SK-N-SH treated with all-trans-retinoic acid at 6 μM for 48 hours (cell line): Measurements from ENCODE around the gene WTAP.

ENCODE experiments used
- ATAC-seq: fragments of 200-7000 bp; cut with Tn5 transposase; 3 replicates; pipeline ENCODE4 v1.9.1; 2020; ENCODE audit warnings: mild to moderate bottlenecking, moderate library complexity
- ARNTL ChIP-seq: fragments of 450-650 bp; formaldehyde crosslinking; IDR thresholded peaks from 2 replicates; pipeline ENCODE4 v1.5.0; 2020; ENCODE audit warnings: low read depth, mild to moderate bottlenecking, moderate library complexity, borderline replicate concordance
- BACH2 ChIP-seq: fragments of 250-450 bp; sonication (Bioruptor Pico); IDR thresholded peaks from 2 replicates; pipeline ENCODE4 v1.9.0; 2021; ENCODE audit warnings: mild to moderate bottlenecking, borderline replicate concordance
- CSDC2 ChIP-seq: fragments of 250-450 bp; sonication (Bioruptor Pico); IDR thresholded peaks from 2 replicates; pipeline ENCODE4 v1.5.0; 2020; ENCODE audit warnings: mild to moderate bottlenecking, moderate library complexity
- CSRNP3 ChIP-seq: fragments of 250-450 bp; sonication (Bioruptor Pico); IDR thresholded peaks from 2 replicates; pipeline ENCODE4 v1.5.1; 2021; ENCODE audit warnings: mild to moderate bottlenecking, moderate library complexity
- ESRRG ChIP-seq: fragments of 250-450 bp; sonication (Bioruptor Pico); IDR thresholded peaks from 2 replicates; pipeline ENCODE4 v1.6.1; 2021; ENCODE audit warnings: mild to moderate bottlenecking
- GLIS3 ChIP-seq: fragments of 250-450 bp; sonication (Bioruptor Pico); IDR thresholded peaks from 2 replicates; pipeline ENCODE4 v1.5.0; 2020; ENCODE audit warnings: mild to moderate bottlenecking, moderate library complexity
- ISL1 ChIP-seq: fragments of 250-450 bp; sonication (Bioruptor Pico); IDR thresholded peaks from 2 replicates; pipeline ENCODE4 v2.1.2; 2022; ENCODE audit warnings: mild to moderate bottlenecking, moderate library complexity
- OSR1 ChIP-seq: fragments of 250-450 bp; sonication (Bioruptor Pico); IDR thresholded peaks from 2 replicates; pipeline ENCODE4 v1.8.0; 2022; ENCODE audit warnings: moderate library complexity, mild to moderate bottlenecking, inconsistent platforms
- PPARA ChIP-seq: fragments of 250-450 bp; sonication (Bioruptor Pico); IDR thresholded peaks from 2 replicates; pipeline ENCODE4 v1.5.0; 2020; ENCODE audit warnings: mild to moderate bottlenecking, borderline replicate concordance
- RARB ChIP-seq: fragments of 250-450 bp; sonication (Bioruptor Pico); IDR thresholded peaks from 2 replicates; pipeline ENCODE4 v1.8.0; 2021; ENCODE audit warnings: mild to moderate bottlenecking, moderate library complexity
- SNAI2 ChIP-seq: fragments of 250-450 bp; sonication (Bioruptor Pico); IDR thresholded peaks from 2 replicates; pipeline ENCODE4 v1.5.0; 2020; ENCODE audit warnings: mild to moderate bottlenecking, moderate library complexity
- TCF4 ChIP-seq: fragments of 250-450 bp; sonication (Bioruptor Pico); IDR thresholded peaks from 2 replicates; pipeline ENCODE4 v1.8.0; 2021; ENCODE audit warnings: mild to moderate bottlenecking, moderate library complexity, borderline replicate concordance
- TOX ChIP-seq: fragments of 250-450 bp; sonication (Bioruptor Pico); IDR thresholded peaks from 2 replicates; pipeline ENCODE4 v1.8.0; 2021; ENCODE audit warnings: mild to moderate bottlenecking, moderate library complexity, borderline replicate concordance
- TSHZ2 ChIP-seq: fragments of 250-450 bp; sonication (Bioruptor Pico); IDR thresholded peaks from 2 replicates; pipeline ENCODE4 v1.5.0; 2020; ENCODE audit warnings: mild to moderate bottlenecking, moderate library complexity
- ZC3H10 ChIP-seq: fragments of 250-450 bp; sonication (Bioruptor Pico); IDR thresholded peaks from 2 replicates; pipeline ENCODE4 v1.5.1; 2021; ENCODE audit warnings: mild to moderate bottlenecking, moderate library complexity
- ZFP3 ChIP-seq: fragments of 250-450 bp; sonication (Bioruptor Pico); IDR thresholded peaks from 2 replicates; pipeline ENCODE4 v1.5.0; 2020; ENCODE audit warnings: mild to moderate bottlenecking, moderate library complexity
- ZFP30 ChIP-seq: fragments of 450-650 bp; formaldehyde crosslinking; IDR thresholded peaks from 2 replicates; pipeline ENCODE4 v1.5.0; 2022; ENCODE audit warnings: mild to moderate bottlenecking, moderate library complexity
- ZNF565 ChIP-seq: fragments of 450-650 bp; formaldehyde crosslinking; conservative IDR thresholded peaks from 2 replicates; pipeline ENCODE4 v1.5.0; 2020; ENCODE audit warnings: low read depth, mild to moderate bottlenecking, moderate library complexity
- ZNF70 ChIP-seq: fragments of 450-650 bp; formaldehyde crosslinking; IDR thresholded peaks from 2 replicates; pipeline ENCODE4 v1.5.0; 2020; ENCODE audit warnings: mild to moderate bottlenecking, moderate library complexity
- ZNF8 ChIP-seq: fragments of 450-650 bp; formaldehyde crosslinking; IDR thresholded peaks from 2 replicates; pipeline ENCODE4 v1.5.0; 2020; ENCODE audit warnings: mild to moderate bottlenecking, moderate library complexity
- TF ChIP-seq, protein P1 (sequence below): fragments of 250-450 bp; sonication (Bioruptor Pico); IDR thresholded peaks from 2 replicates; pipeline ENCODE4 v1.8.0; 2021; ENCODE audit warnings: low read depth, mild to moderate bottlenecking, moderate library complexity, borderline replicate concordance
- TF ChIP-seq, protein P2 (sequence below): fragments of 250-450 bp; sonication (Bioruptor Pico); IDR thresholded peaks from 2 replicates; pipeline ENCODE4 v1.5.1; 2020; ENCODE audit warnings: low read depth, mild to moderate bottlenecking, moderate library complexity
- TF ChIP-seq, protein P3 (sequence below): fragments of 250-450 bp; sonication (Bioruptor Pico); IDR thresholded peaks from 2 replicates; pipeline ENCODE4 v1.8.0; 2020; ENCODE audit warnings: mild to moderate bottlenecking, moderate library complexity, borderline replicate concordance

The WTAP gene

DNA sequence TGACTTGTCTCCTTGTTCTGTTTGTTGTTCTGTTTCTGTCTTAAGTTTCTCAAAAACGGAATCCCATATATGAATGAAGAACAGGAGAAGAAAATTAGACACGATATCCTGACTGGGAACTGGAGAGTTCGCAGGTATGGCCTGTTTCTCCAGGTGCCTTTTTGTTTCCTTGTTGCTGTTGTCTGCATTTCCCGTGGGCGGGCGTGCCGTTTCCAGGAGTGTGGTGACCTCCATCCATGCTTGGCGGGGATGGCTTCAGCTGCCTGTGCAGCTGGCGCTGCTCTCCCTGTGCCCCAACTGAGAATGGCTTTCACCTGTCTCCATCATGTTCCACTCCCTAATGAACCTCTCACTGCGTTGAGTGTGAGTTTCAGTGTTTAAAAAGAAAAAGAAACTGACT, 77.2 kb downstream of the WTAP start:
- no peak for ATAC-seq
- TF ChIP-seq OSR1 (CRISPR knock-in tag) (no peak), CSRNP3 (CRISPR knock-in tag) (no peak), RARB (no peak), GLIS3 (CRISPR knock-in tag) (no peak), ZFP30 (no peak), TCF4 (CRISPR knock-in tag) (no peak), ZNF565 (CRISPR knock-in tag) (no peak), SNAI2 (CRISPR knock-in tag) (no peak), ZFP3 (no peak)
- TF ChIP-seq, protein P1, sequence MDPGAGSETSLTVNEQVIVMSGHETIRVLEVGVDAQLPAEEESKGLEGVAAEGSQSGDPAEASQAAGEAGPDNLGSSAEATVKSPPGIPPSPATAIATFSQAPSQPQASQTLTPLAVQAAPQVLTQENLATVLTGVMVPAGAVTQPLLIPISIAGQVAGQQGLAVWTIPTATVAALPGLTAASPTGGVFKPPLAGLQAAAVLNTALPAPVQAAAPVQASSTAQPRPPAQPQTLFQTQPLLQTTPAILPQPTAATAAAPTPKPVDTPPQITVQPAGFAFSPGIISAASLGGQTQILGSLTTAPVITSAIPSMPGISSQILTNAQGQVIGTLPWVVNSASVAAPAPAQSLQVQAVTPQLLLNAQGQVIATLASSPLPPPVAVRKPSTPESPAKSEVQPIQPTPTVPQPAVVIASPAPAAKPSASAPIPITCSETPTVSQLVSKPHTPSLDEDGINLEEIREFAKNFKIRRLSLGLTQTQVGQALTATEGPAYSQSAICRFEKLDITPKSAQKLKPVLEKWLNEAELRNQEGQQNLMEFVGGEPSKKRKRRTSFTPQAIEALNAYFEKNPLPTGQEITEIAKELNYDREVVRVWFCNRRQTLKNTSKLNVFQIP (CRISPR knock-in tag): no peak

DNA sequence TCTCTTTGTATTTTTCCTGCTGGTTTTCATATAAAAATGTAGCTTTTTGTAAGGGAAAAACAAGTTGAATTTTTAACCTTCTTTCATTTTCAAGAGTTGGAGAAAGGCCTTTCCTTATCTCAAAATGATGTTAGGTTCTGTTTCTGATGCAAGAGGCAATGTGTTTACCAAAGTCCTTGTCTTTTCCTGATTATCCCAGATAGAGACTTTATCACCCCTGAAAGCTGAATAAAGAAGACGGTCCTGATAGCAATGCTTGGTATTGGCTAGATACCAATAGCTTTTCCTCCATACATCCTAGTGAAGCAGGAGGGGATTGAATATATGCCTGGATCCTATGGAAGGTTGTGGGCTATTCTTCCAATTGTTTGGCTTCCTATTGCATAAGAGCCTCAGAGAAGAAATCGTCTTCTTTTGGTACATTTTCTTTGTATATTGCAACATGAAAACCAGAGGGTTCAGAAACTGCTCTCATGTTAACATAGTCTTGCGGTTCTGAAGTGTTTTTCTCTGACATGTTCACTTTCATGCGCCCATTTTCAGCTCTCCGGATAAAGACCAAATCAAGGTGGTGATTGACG, 78.2 kb downstream of the WTAP start:
- no peak for TF ChIP-seq OSR1 (CRISPR knock-in tag)
- no peak for TF ChIP-seq ZFP30
- TF ChIP-seq CSRNP3 (CRISPR knock-in tag): no peak
- no peak for TF ChIP-seq ZNF70
- TF ChIP-seq ZC3H10: no peak
- no peak for TF ChIP-seq ARNTL (CRISPR knock-in tag)
- TF ChIP-seq TOX (CRISPR knock-in tag): no peak
- no peak for TF ChIP-seq ESRRG (CRISPR knock-in tag)
- no peak for TF ChIP-seq ISL1 (CRISPR knock-in tag)
- no peak for TF ChIP-seq ZFP3
- TF ChIP-seq ZNF8 (CRISPR knock-in tag): no peak
- no peak for TF ChIP-seq RARB
- TF ChIP-seq, protein P1 (CRISPR knock-in tag): no peak
- TF ChIP-seq, protein P2, sequence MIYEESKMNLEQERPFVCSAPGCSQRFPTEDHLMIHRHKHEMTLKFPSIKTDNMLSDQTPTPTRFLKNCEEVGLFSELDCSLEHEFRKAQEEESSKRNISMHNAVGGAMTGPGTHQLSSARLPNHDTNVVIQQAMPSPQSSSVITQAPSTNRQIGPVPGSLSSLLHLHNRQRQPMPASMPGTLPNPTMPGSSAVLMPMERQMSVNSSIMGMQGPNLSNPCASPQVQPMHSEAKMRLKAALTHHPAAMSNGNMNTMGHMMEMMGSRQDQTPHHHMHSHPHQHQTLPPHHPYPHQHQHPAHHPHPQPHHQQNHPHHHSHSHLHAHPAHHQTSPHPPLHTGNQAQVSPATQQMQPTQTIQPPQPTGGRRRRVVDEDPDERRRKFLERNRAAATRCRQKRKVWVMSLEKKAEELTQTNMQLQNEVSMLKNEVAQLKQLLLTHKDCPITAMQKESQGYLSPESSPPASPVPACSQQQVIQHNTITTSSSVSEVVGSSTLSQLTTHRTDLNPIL (CRISPR knock-in tag): no peak
- no peak for TF ChIP-seq BACH2 (CRISPR knock-in tag)
- no peak for TF ChIP-seq GLIS3 (CRISPR knock-in tag)
- no peak for TF ChIP-seq CSDC2 (CRISPR knock-in tag)
- TF ChIP-seq, protein P3, sequence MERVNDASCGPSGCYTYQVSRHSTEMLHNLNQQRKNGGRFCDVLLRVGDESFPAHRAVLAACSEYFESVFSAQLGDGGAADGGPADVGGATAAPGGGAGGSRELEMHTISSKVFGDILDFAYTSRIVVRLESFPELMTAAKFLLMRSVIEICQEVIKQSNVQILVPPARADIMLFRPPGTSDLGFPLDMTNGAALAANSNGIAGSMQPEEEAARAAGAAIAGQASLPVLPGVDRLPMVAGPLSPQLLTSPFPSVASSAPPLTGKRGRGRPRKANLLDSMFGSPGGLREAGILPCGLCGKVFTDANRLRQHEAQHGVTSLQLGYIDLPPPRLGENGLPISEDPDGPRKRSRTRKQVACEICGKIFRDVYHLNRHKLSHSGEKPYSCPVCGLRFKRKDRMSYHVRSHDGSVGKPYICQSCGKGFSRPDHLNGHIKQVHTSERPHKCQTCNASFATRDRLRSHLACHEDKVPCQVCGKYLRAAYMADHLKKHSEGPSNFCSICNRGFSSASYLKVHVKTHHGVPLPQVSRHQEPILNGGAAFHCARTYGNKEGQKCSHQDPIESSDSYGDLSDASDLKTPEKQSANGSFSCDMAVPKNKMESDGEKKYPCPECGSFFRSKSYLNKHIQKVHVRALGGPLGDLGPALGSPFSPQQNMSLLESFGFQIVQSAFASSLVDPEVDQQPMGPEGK (CRISPR knock-in tag): no peak
- no peak for TF ChIP-seq TSHZ2 (CRISPR knock-in tag)
- no peak for TF ChIP-seq PPARA (CRISPR knock-in tag)

More for the DNA sequence above, 78.2 kb downstream of the WTAP start:
- ATAC-seq: no peak
